Gastroesophageal sphincter (tissue), 4 donors: ENCODE measurements around the gene DAPK1. TPM values are rescaled to one million over a fixed set of nuclear protein-coding genes. Genes with fewer than 3 reads are reported as not detected.
A peak's percentile ranks its signal among the peaks of the same experiment; 100 is the strongest.

Experiments used
- ATAC-seq: fragments of 150-250 bp; one replicate; pipeline ENCODE4 v1.9.1; 2016; ENCODE audit warnings: mild to moderate bottlenecking, moderate library complexity
- H3K27ac ChIP-seq, 4 donors: fragments of 200-600 bp; sonication (generic) in 3 of 4; 1 replicate in 3 of 4; 2 replicates in 1 of 4; pipeline ENCODE4 v1.5.1; 2016 to 2019
- H3K27me3 ChIP-seq: fragments of 200-600 bp; sonication (generic); one replicate; pipeline ENCODE4 v1.5.1; 2019
- H3K36me3 ChIP-seq, 2 donors: fragments of 200-600 bp; sonication (generic); one replicate each; pipeline ENCODE4 v1.5.1; 2019; ENCODE audit warnings: control low read depth in 1 of 2
- H3K4me1 ChIP-seq, 3 donors: fragments of 200-600 bp; sonication (generic); 1 replicate in 2 of 3; 2 replicates in 1 of 3; pipeline ENCODE4 v1.5.1; 2016 to 2019; ENCODE audit warnings: control low read depth in 2 of 3
- H3K4me3 ChIP-seq, 2 donors: fragments of 200-600 bp; sonication (generic); one replicate each; pipeline ENCODE4 v1.5.1; 2019; ENCODE audit warnings: mild to moderate bottlenecking in 1 of 2, moderate library complexity in 1 of 2
- H3K9me3 ChIP-seq, 3 donors: fragments of 200-600 bp; sonication (generic); one replicate each; pipeline ENCODE4 v1.5.1; 2017 to 2019; ENCODE audit warnings: control low read depth in 2 of 3
- EP300 ChIP-seq: sonication (generic); formaldehyde crosslinking; IDR thresholded peaks from one replicate; pipeline ENCODE4 v1.6.1; 2017; ENCODE audit warnings: antibody characterized with exemption, mild to moderate bottlenecking
- POLR2A ChIP-seq, 2 donors: fragments of 450-650 bp; IDR thresholded peaks; one replicate each; pipeline ENCODE4 v1.6.1; 2017; ENCODE audit warnings: antibody characterized with exemption in 2 of 2, mild to moderate bottlenecking in 2 of 2, moderate library complexity in 1 of 2
- POLR2AphosphoS5 ChIP-seq: sonication (generic); formaldehyde crosslinking; IDR thresholded peaks from one replicate; pipeline ENCODE4 v1.6.1; 2017; ENCODE audit warnings: antibody characterized with exemption
- WGBS, 2 donors: methylation state at CpG; one replicate each; pipeline ENCODE4 v1.1.5; 2018; ENCODE audit warnings: low coverage in 1 of 2; 5-methylcytosine and 5-hydroxymethylcytosine counted together
- total RNA-seq, 4 donors: library from RNA; depleted of rRNA; stranded (reverse); fragments of >200 nt; gene quantifications; one replicate each; pipeline ENCODE4 v1.1.0, GENCODE V29; 2016
- TF ChIP-seq, protein P1 (sequence below), 4 experiments: fragments of 200-600 bp in 2 of 4; fragments of 450-650 bp in 2 of 4; sonication (generic) in 1 of 4; IDR thresholded peaks; one replicate each; pipeline ENCODE4 v1.5.1; 2017 to 2019; ENCODE audit warnings: antibody characterized with exemption in 4 of 4, mild to moderate bottlenecking in 2 of 4, moderate library complexity in 2 of 4

The DAPK1 gene
- total RNA-seq, 4 donors from 2014 or later: 52.3 to 119 (median 75.3) TPM

DNA sequence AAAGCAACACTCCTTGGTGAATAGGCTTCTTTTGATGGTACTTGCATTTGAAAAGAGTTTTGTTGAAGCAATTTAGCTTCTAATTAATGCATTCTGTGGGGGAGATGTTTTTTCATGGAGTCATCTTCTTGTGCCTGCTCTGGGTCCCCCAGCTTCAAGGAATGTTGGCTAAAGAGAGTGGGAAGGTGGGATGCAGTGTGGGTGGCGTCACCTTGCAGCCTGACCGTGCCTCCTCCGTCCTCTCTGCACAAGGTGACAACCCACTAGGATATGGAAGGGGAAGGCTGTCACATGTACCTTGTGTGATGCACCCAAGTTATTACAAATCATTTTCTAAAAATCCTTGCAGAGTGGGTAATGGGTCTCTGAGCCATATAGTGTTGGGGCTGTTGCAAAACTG, 70.7 kb downstream of the DAPK1 start:
- H3K27me3 ChIP-seq: no peaks in the 10 kb centered on the region
- no peaks in the 10 kb centered on the region for H3K36me3 ChIP-seq
- no peak overlapping the region for H3K4me3 ChIP-seq
- TF ChIP-seq EP300 (no peak), POLR2AphosphoS5 (no peak), POLR2A (IDR thresholded peaks at IDR 0.05) (no peak)
- TF ChIP-seq, protein P1, sequence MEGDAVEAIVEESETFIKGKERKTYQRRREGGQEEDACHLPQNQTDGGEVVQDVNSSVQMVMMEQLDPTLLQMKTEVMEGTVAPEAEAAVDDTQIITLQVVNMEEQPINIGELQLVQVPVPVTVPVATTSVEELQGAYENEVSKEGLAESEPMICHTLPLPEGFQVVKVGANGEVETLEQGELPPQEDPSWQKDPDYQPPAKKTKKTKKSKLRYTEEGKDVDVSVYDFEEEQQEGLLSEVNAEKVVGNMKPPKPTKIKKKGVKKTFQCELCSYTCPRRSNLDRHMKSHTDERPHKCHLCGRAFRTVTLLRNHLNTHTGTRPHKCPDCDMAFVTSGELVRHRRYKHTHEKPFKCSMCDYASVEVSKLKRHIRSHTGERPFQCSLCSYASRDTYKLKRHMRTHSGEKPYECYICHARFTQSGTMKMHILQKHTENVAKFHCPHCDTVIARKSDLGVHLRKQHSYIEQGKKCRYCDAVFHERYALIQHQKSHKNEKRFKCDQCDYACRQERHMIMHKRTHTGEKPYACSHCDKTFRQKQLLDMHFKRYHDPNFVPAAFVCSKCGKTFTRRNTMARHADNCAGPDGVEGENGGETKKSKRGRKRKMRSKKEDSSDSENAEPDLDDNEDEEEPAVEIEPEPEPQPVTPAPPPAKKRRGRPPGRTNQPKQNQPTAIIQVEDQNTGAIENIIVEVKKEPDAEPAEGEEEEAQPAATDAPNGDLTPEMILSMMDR (IDR thresholded peaks at IDR 0.05): no peak
- peak overlapping the region in 3 of 4 donors; percentile 65 to 73 (median 70) for H3K27ac ChIP-seq
- 65 to 70% methylated on average over 2 to 3 of the region's 3 CpGs for WGBS, 2 donors
- no peaks in the 10 kb centered on the region for H3K9me3 ChIP-seq
- ATAC-seq: no peak
- H3K4me1 ChIP-seq: peaks cover 22 to 94% (median 60%) of the 10 kb centered on the region in 3 donors

GRCh38 chr9:87569008-87569509, 71.4 kb downstream of the DAPK1 start:
- WGBS, 2 donors: 20 to 65% methylated on average over 1 to 4 of the region's 6 CpGs
- no peaks in the 10 kb centered on the region for H3K36me3 ChIP-seq
- no peak overlapping the region for H3K4me3 ChIP-seq
- no peaks in the 10 kb centered on the region for H3K27me3 ChIP-seq
- TF ChIP-seq, protein P1 (IDR thresholded peaks at IDR 0.05): no peak
- no peak for TF ChIP-seq EP300
- no peak for TF ChIP-seq POLR2AphosphoS5
- TF ChIP-seq POLR2A (IDR thresholded peaks at IDR 0.05): no peak
- peaks cover 22 to 94% (median 59%) of the 10 kb centered on the region in 3 donors for H3K4me1 ChIP-seq
- no peaks in the 10 kb centered on the region for H3K9me3 ChIP-seq
- H3K27ac ChIP-seq: peak overlapping the region in 3 of 4 donors; percentile 65 to 73 (median 70)
- ATAC-seq: no peak

DNA sequence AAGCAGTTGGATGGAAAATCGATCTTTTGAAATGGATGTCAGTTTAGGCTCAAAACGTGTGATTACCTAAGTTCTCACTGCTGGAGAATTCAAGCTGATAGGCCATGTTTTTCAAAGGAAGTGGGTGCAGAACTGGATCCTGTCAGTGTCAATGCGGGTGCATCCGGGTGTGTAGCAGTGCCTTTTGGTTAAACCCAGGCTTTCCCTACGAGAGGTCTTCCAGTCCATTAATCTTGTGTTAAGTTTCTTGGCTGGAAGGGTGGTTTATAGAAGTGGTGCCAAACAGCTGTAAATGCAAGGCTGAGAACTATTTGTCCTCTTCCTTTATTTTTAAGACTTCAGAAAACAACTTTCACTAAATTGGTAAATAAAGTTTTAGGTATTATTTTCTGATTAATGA, 71.9 kb downstream of the DAPK1 start:
- Histone ChIP-seq H3K36me3 (no peaks in the 10 kb centered on the region), H3K9me3 (no peaks in the 10 kb centered on the region), H3K4me3 (no peak overlapping the region), H3K4me1 (peaks cover 22 to 90% (median 55%) of the 10 kb centered on the region in 3 donors), H3K27ac (peak overlapping the region in 3 of 4 donors; percentile 65 to 73 (median 70)), H3K27me3 (no peaks in the 10 kb centered on the region)
- ATAC-seq: peak; percentile 75
- peak; percentile 60 for TF ChIP-seq POLR2AphosphoS5
- TF ChIP-seq EP300: no peak
- TF ChIP-seq, protein P1 (IDR thresholded peaks at IDR 0.05): no peak
- no peak for TF ChIP-seq POLR2A (IDR thresholded peaks at IDR 0.05)
- 6% methylated on average over 5 of the region's 5 CpGs; no CpG with 5 or more reads in 1 of the 2 donors for WGBS, 2 donors

DNA sequence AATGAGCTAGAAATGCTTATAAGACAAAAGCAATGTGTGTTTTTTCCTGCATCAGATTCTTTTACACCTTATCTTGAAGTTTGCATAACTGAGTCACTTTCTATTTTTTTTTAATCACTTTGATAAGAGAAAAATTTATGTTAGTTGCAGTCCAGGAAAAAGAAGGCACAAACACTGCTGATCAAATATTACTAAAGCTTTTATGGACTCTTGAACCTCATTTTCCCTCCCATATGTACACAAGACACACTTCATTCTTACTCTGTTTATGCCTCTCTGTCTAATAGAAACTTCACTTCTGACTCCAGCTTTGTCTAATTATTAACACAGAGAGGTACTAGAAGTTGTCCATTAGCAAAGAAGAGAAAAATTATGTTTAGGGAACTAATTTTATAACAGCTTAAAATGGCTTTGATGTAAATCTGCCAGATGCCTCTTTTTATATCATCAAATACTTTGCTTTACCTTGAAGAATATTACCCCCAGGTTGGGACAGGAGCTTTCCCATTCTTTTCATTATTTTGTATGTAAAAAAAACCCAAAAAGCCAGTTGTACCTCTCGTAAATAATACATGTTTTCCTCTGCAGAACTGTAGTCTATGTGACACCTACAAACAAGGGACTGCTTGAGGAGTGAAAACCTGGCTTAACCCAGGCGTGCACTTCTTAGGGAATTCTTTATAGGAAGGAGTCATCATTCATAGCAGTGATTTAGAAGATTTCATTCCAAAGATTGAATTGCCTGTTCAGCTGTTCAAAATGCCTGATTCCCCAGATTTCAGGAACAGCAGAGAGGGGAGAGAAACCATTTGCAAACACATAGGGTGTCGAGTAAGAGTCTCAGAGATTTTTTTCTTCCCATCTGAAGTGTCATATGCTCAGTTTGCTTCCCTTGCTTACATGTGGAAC, 72.6 kb downstream of the DAPK1 start:
- peaks cover 22 to 83% (median 50%) of the 10 kb centered on the region in 3 donors for H3K4me1 ChIP-seq
- WGBS, 2 donors: 32 to 44% methylated on average over 3 of the region's 3 CpGs
- no peaks in the 10 kb centered on the region for H3K9me3 ChIP-seq
- TF ChIP-seq POLR2A (IDR thresholded peaks at IDR 0.05) (no peak), POLR2AphosphoS5 (no peak), EP300 (no peak)
- TF ChIP-seq, protein P1 (IDR thresholded peaks at IDR 0.05): no peak
- peak overlapping the region; percentile 59 to 73 (median 68) for H3K27ac ChIP-seq
- no peaks in the 10 kb centered on the region for H3K36me3 ChIP-seq
- no peak for ATAC-seq
- H3K27me3 ChIP-seq: no peaks in the 10 kb centered on the region
- H3K4me3 ChIP-seq: no peak overlapping the region
